OCI-LY7 (cell line): ENCODE measurements around the gene PPM1H. TPM values are rescaled to one million over a fixed set of nuclear protein-coding genes. Genes with fewer than 3 reads are reported as not detected.
"Not testable (repeated sequence)": the region's sequence is repeated elsewhere in the genome, so short reads cannot be mapped to it uniquely, and the experiment has no call there.

Experiments used
- BruUV-seq: library from RNA; stranded (reverse); fragments of 400-500 nt; replicated peaks from 2 replicates; lab custom pipeline; 2021; lab: Mats Ljungman, UMichigan
- CTCF ChIA-PET: fragments of 300-600 bp; sonication (Branson Sonifier 250); formaldehyde crosslinking; loops from one replicate; lab custom pipeline; 2022; ENCODE audit warnings: antibody characterized with exemption; ENCODE audit not compliant: unreplicated experiment; lab: Charles Lee
- POLR2A ChIA-PET: fragments of 300-600 bp; sonication (Branson Sonifier 250); formaldehyde crosslinking; loops from one replicate; lab custom pipeline; 2022; ENCODE audit warnings: antibody characterized with exemption; lab: Charles Lee
- DNase-seq: peaks from one replicate; pipeline ENCODE4 v3.0.0-alpha.2; 2015; ENCODE audit warnings: low spot score
- H2AFZ ChIP-seq: fragments of 200-600 bp; sonication (generic), shearing (Covaris generic); 2 replicates; pipeline ENCODE4 v1.6.1; 2014; ENCODE audit warnings: mild to moderate bottlenecking, antibody characterized with exemption, low read length, moderate library complexity
- H3K27ac ChIP-seq: fragments of 200-600 bp; sonication (generic); 2 replicates; pipeline ENCODE4 v1.5.1; 2014; ENCODE audit warnings: mixed run types, low read depth, mild to moderate bottlenecking, moderate library complexity, low read length, inconsistent platforms; ENCODE audit not compliant: poor library complexity, severe bottlenecking
- H3K36me3 ChIP-seq: fragments of 200-600 bp; sonication (generic); 2 replicates; pipeline ENCODE4 v1.6.1; 2014; ENCODE audit warnings: mild to moderate bottlenecking, antibody characterized with exemption, low read length, moderate library complexity, mixed read lengths; ENCODE audit not compliant: insufficient read depth
- H3K4me1 ChIP-seq: fragments of 200-600 bp; sonication (generic); 2 replicates; pipeline ENCODE4 v1.5.1; 2014; ENCODE audit warnings: mild to moderate bottlenecking, low read length; ENCODE audit not compliant: insufficient read depth, poor library complexity, severe bottlenecking
- H3K4me2 ChIP-seq: fragments of 200-600 bp; sonication (generic); 2 replicates; pipeline ENCODE4 v1.6.1; 2014; ENCODE audit warnings: mild to moderate bottlenecking, low read length
- H3K4me3 ChIP-seq: fragments of 200-600 bp; sonication (generic); 2 replicates; pipeline ENCODE4 v1.5.1; 2014; ENCODE audit warnings: mild to moderate bottlenecking, low read depth, low read length; ENCODE audit not compliant: poor library complexity, severe bottlenecking
- H3K79me2 ChIP-seq: fragments of 200-600 bp; sonication (generic); 2 replicates; pipeline ENCODE4 v1.6.1; 2016; ENCODE audit warnings: low read depth, mild to moderate bottlenecking, low read length, moderate library complexity, mixed read lengths; ENCODE audit not compliant: insufficient read depth
- H3K9me2 ChIP-seq: fragments of 200-600 bp; sonication (generic); 2 replicates; pipeline ENCODE4 v1.6.1; 2016; ENCODE audit warnings: mild to moderate bottlenecking, low read length, mixed read lengths; ENCODE audit not compliant: insufficient read depth
- H3K9me3 ChIP-seq: fragments of 200-600 bp; sonication (generic); 2 replicates; pipeline ENCODE4 v1.6.1; 2014; ENCODE audit warnings: mild to moderate bottlenecking, mixed run types, low read length, mixed read lengths
- H4K20me1 ChIP-seq: fragments of 200-600 bp; sonication (generic); 2 replicates; pipeline ENCODE4 v1.6.1; 2014; ENCODE audit warnings: mild to moderate bottlenecking, antibody characterized with exemption, low read length, moderate library complexity, mixed read lengths; ENCODE audit not compliant: insufficient read depth
- EZH2phosphoT487 ChIP-seq: fragments of 200-600 bp; sonication (generic); IDR thresholded peaks from 2 replicates; pipeline ENCODE4 v1.6.1; 2018; ENCODE audit warnings: low read depth, borderline replicate concordance, mild to moderate bottlenecking, mixed run types, antibody characterized with exemption, low read length, moderate library complexity, mixed read lengths
- intact Hi-C: fragments of 100-400 bp; cut with micrococcal nuclease; formaldehyde crosslinking; loops from one replicate; pipeline ENCODE4 v1.10.0; 2022; ENCODE audit not compliant: unreplicated experiment
- total RNA-seq, 2 experiments: library from RNA; depleted of rRNA in 1 of 2; stranded (reverse); fragments of >200 nt in 1 of 2; shearing (Covaris generic) in 1 of 2; gene quantifications; 2 replicates each; pipeline ENCODE4 v1.2.3, GENCODE V29; 2014 to 2022
- TF ChIP-seq, protein P1 (sequence below): fragments of 200-600 bp; sonication (generic); conservative IDR thresholded peaks from 2 replicates; pipeline ENCODE4 v1.5.1; 2014; ENCODE audit warnings: mild to moderate bottlenecking, antibody characterized with exemption, low read length, moderate library complexity, mixed read lengths

Gene PPM1H
- total RNA-seq, 2 experiments from 2014 or later: 2.0 to 3.4 TPM

- Histone ChIP-seq H3K4me3 (peak overlapping the region; percentile 25), H3K9me3 (no peaks in the 10 kb centered on the region), H3K79me2 (no peaks in the 10 kb centered on the region), H3K4me1 (peaks cover 33% of the 10 kb centered on the region), H3K4me2 (peak overlapping the region; percentile 65), H2AFZ (peak overlapping the region; percentile 87), H3K36me3 (no peaks in the 10 kb centered on the region), H3K27ac (peak overlapping the region; percentile 82), H4K20me1 (no peaks in the 10 kb centered on the region), H3K9me2 (no peaks in the 10 kb centered on the region)
- no TSS peak for BruUV-seq
- ChIA-PET CTCF (no interaction called here), POLR2A (interaction anchor here (0.8 to 1.9 kb wide), 6 partner anchors 9 to 45 kb away, joined by 3 to 7 read pairs (median 4); no protein-coding TSS in a partner anchor)
- TF ChIP-seq EZH2phosphoT487: no peak
- TF ChIP-seq, protein P1, sequence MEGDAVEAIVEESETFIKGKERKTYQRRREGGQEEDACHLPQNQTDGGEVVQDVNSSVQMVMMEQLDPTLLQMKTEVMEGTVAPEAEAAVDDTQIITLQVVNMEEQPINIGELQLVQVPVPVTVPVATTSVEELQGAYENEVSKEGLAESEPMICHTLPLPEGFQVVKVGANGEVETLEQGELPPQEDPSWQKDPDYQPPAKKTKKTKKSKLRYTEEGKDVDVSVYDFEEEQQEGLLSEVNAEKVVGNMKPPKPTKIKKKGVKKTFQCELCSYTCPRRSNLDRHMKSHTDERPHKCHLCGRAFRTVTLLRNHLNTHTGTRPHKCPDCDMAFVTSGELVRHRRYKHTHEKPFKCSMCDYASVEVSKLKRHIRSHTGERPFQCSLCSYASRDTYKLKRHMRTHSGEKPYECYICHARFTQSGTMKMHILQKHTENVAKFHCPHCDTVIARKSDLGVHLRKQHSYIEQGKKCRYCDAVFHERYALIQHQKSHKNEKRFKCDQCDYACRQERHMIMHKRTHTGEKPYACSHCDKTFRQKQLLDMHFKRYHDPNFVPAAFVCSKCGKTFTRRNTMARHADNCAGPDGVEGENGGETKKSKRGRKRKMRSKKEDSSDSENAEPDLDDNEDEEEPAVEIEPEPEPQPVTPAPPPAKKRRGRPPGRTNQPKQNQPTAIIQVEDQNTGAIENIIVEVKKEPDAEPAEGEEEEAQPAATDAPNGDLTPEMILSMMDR: no peak
- intact Hi-C loops: loop anchor here (2.0 kb wide), 1 partner anchor 52 kb away; the partner anchor contains the start of gene PPM1H
- peak; percentile 62 for DNase-seq
Measured at GRCh38 chr12:62882696-62883095, 52.3 kb downstream of the PPM1H start.

GRCh38 chr12:62882140-62882539 lies 52.8 kb downstream of the PPM1H start:
- peak overlapping the region; percentile 82 for H3K27ac ChIP-seq
- CTCF ChIA-PET: no interaction called here
- peak; percentile 24 for DNase-seq
- H3K36me3 ChIP-seq: no peaks in the 10 kb centered on the region
- H3K9me2 ChIP-seq: no peaks in the 10 kb centered on the region
- BruUV-seq: no TSS peak
- H3K4me3 ChIP-seq: no peak overlapping the region
- peaks cover 33% of the 10 kb centered on the region for H3K4me1 ChIP-seq
- H2AFZ ChIP-seq: no peak overlapping the region
- H3K4me2 ChIP-seq: peak overlapping the region; percentile 65
- TF ChIP-seq, protein P1: no peak
- no peak for TF ChIP-seq EZH2phosphoT487
- H3K9me3 ChIP-seq: no peaks in the 10 kb centered on the region
- POLR2A ChIA-PET: interaction anchor here (0.6 to 1.9 kb wide), 9 partner anchors 9 to 1342 kb away, joined by 3 to 10 read pairs (median 4); no protein-coding TSS in a partner anchor
- no peaks in the 10 kb centered on the region for H3K79me2 ChIP-seq
- intact Hi-C loops: loop anchor here (2.0 kb wide), 1 partner anchor 53 kb away; the partner anchor contains the start of gene PPM1H
- no peaks in the 10 kb centered on the region for H4K20me1 ChIP-seq

DNA sequence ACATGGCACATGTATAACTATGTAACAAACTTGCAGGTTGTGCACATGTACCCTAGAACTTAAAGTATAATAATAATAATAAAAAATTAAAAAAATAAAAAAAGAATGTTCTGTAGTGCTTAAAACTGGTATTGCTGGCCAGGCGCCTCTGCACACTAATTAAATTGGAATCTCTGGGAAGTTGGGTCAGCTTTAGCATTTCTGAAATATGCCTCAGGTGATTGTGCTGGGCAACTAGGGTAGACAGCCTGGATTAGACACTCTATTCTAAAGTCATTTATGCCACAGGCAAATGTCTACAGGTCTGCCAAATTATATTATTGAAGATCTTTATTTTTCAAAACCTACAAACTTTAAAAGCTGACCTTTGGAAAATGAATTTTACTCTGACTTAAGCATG lies 55.3 kb downstream of the PPM1H start:
- no peak for TF ChIP-seq EZH2phosphoT487
- TF ChIP-seq, protein P1: no peak
- H4K20me1 ChIP-seq: no peaks in the 10 kb centered on the region
- no peak overlapping the region for H3K4me3 ChIP-seq
- H3K4me1 ChIP-seq: peaks cover 33% of the 10 kb centered on the region
- no peaks in the 10 kb centered on the region for H3K9me3 ChIP-seq
- BruUV-seq: no TSS peak
- ChIA-PET CTCF (no interaction called here), POLR2A (interaction anchor here (0.7 kb wide), 1 partner anchor 8 kb away, joined by 5 read pairs; no protein-coding TSS in a partner anchor)
- DNase-seq: no peak
- H3K9me2 ChIP-seq: no peaks in the 10 kb centered on the region
- no peaks in the 10 kb centered on the region for H3K36me3 ChIP-seq
- H3K27ac ChIP-seq: no peak overlapping the region
- intact Hi-C loops: no loop called here
- no peak overlapping the region for H2AFZ ChIP-seq
- no peak overlapping the region for H3K4me2 ChIP-seq
- no peaks in the 10 kb centered on the region for H3K79me2 ChIP-seq

DNA sequence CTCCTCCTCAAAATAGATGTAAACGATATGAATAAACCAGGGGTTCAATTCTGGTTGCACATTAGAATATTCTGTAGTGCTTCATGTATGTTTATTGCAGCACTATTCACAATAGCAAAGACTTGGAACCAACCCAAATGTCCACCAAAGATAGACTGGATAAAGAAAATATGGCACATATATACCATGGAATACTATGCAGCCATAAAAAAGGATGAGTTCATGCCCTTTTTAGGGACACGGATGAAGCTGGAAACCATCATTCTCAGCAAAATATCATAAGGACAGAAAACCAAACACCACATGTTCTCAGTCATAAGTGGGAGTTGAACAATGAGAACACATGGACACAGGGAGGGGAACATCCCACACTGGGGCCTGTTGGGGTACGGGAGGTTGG lies 55.7 kb downstream of the PPM1H start:
- POLR2A ChIA-PET, CTCF ChIA-PET: not testable (repeated sequence)

More for the DNA sequence above, 55.7 kb downstream of the PPM1H start:
- H3K4me1 ChIP-seq: peaks cover 33% of the 10 kb centered on the region
- DNase-seq, H3K36me3 ChIP-seq, BruUV-seq, H4K20me1 ChIP-seq, H2AFZ ChIP-seq, intact Hi-C loops, H3K9me3 ChIP-seq, H3K27ac ChIP-seq, H3K79me2 ChIP-seq, H3K4me3 ChIP-seq, H3K4me2 ChIP-seq, H3K9me2 ChIP-seq: not testable (repeated sequence)
